Thymus (tissue), 14 donors: Measurements from ENCODE around the gene ZNF57. TPM values are rescaled to one million over a fixed set of nuclear protein-coding genes. Genes with fewer than 3 reads are reported as not detected.

ENCODE experiments used
- DNase-seq, 9 donors: peaks; one replicate each; pipeline ENCODE4 v3.0.0-alpha.2; 2013; ENCODE audit warnings: low spot score in 9 of 9, low read depth in 6 of 9, missing footprints in 1 of 9
- H3K27ac ChIP-seq, 2 donors: one replicate each; pipeline ENCODE4 v1.5.1; 2013; ENCODE audit warnings: control low read depth in 1 of 2, low read depth in 1 of 2, low read length in 1 of 2, mild to moderate bottlenecking in 1 of 2, moderate library complexity in 1 of 2
- H3K27me3 ChIP-seq, 2 donors: one replicate each; pipeline ENCODE4 v1.5.1; 2013; ENCODE audit warnings: low read length in 1 of 2; ENCODE audit not compliant: control insufficient read depth in 2 of 2, insufficient read depth in 1 of 2
- H3K36me3 ChIP-seq, 2 donors: one replicate each; pipeline ENCODE4 v1.5.1; 2013; ENCODE audit warnings: low read length in 1 of 2, mild to moderate bottlenecking in 1 of 2, moderate library complexity in 1 of 2; ENCODE audit not compliant: control insufficient read depth in 2 of 2, insufficient read depth in 2 of 2
- H3K4me1 ChIP-seq, 2 donors: one replicate each; pipeline ENCODE4 v1.5.1; 2013; ENCODE audit warnings: low read length in 2 of 2; ENCODE audit not compliant: control insufficient read depth in 2 of 2, insufficient read depth in 2 of 2
- H3K4me3 ChIP-seq, 2 donors: one replicate each; pipeline ENCODE4 v1.5.1; 2013; ENCODE audit warnings: low read length in 2 of 2, control low read depth in 1 of 2, mild to moderate bottlenecking in 1 of 2
- H3K9me3 ChIP-seq, 2 donors: one replicate each; pipeline ENCODE4 v1.5.1; 2013; ENCODE audit warnings: low read length in 1 of 2, mild to moderate bottlenecking in 1 of 2; ENCODE audit not compliant: control insufficient read depth in 2 of 2, insufficient read depth in 1 of 2
- WGBS: extraction: QIAGEN DNeasy Blood & Tissue Kit; methylation state at CpG from one replicate; pipeline ENCODE4 v1.1.7; 2013; 5-methylcytosine and 5-hydroxymethylcytosine counted together
- long read RNA-seq, 10 donors: transcript quantifications; one replicate each; lab custom pipeline, GENCODE V29; 2026
- polyA plus RNA-seq: library from polyadenylated mRNA; stranded (reverse); fragments of 200-250 nt; gene quantifications from one replicate; pipeline ENCODE4 v1.2.3, GENCODE V29; 2013
- total RNA-seq: library from RNA; stranded (reverse); fragments of 120-200 nt; gene quantifications from one replicate; pipeline ENCODE4 v1.2.4, GENCODE V29; 2013
- donor health status: healthy.

ZNF57 gene
- total RNA-seq (3.3 TPM), polyA plus RNA-seq (7.8 TPM)
- long read RNA-seq, donor 1, partial matches to known transcripts = 0 of 1 reads
- long read RNA-seq, donor 1, other reads (novel, unspliced or antisense) = 0 of 1 reads
- long read RNA-seq, donor 2, partial matches to known transcripts = 0 of 7 reads
- long read RNA-seq, donor 2, other reads (novel, unspliced or antisense) = 5 of 7 reads
- long read RNA-seq, donor 3, partial matches to known transcripts = 0 of 1 reads
- long read RNA-seq, donor 3, other reads (novel, unspliced or antisense) = 0 of 1 reads
- long read RNA-seq, donor 4, partial matches to known transcripts = 0 of 2 reads
- long read RNA-seq, donor 4, other reads (novel, unspliced or antisense) = 0 of 2 reads
- long read RNA-seq, donor 5, partial matches to known transcripts = 0 of 3 reads
- long read RNA-seq, donor 5, other reads (novel, unspliced or antisense) = 0 of 3 reads
- long read RNA-seq, donor 6, partial matches to known transcripts = 0 of 1 reads
- long read RNA-seq, donor 6, other reads (novel, unspliced or antisense) = 0 of 1 reads
- long read RNA-seq, donor 7, partial matches to known transcripts = 0 of 2 reads
- long read RNA-seq, donor 7, other reads (novel, unspliced or antisense) = 0 of 2 reads
- long read RNA-seq, donor 8, partial matches to known transcripts = 0 of 2 reads
- long read RNA-seq, donor 8, other reads (novel, unspliced or antisense) = 0 of 2 reads
- long read RNA-seq, donor 9 = 0 reads
- long read RNA-seq, donor 10 = 0 reads

- WGBS = 2% methylated on average over 100 of the region's 100 CpGs
- no peaks in the 10 kb centered on the region for H3K36me3 ChIP-seq
These were observed at the start of gene ZNF57 for GRCh38 chr19:2900296-2901252. Gene ZNF57 (plus strand): TSS chr19:2900928. CDS start chr19:2901046, 118 bp downstream.

GRCh38 chr19:2852598-2852997, 48.1 kb upstream of the ZNF57 start:
- Histone ChIP-seq H3K4me1 (peaks cover 7 to 11% of the 10 kb centered on the region in 2 donors), H3K9me3 (peaks cover 14 to 38% of the 10 kb centered on the region in 2 donors), H3K27me3 (no peaks in the 10 kb centered on the region), H3K27ac (no peak overlapping the region), H3K4me3 (no peak overlapping the region), H3K36me3 (peaks cover 27 to 29% of the 10 kb centered on the region in 2 donors)
- WGBS = 99% methylated on average over 10 of the region's 10 CpGs
- no peak for DNase-seq

More at GRCh38 chr19:2900296-2901252, at the start of gene ZNF57:
- H3K27ac ChIP-seq = peak within 1 kb of the TSS; percentile 11 to 58
- H3K4me3 ChIP-seq = peak within 1 kb of the TSS; percentile 60 to 63
- peaks cover 3 to 19% of the 10 kb centered on the region in 2 donors for H3K4me1 ChIP-seq
- H3K9me3 ChIP-seq = peaks cover 0 to 29% of the 10 kb centered on the region in 2 donors
- peak; percentile 69 to 92 (median 84) for DNase-seq
- peaks cover 0 to 9% of the 10 kb centered on the region in 2 donors for H3K27me3 ChIP-seq

- DNase-seq = no peak
- H3K9me3 ChIP-seq = peaks cover 14 to 37% of the 10 kb centered on the region in 2 donors
- WGBS = 97% methylated on average over 11 of the region's 11 CpGs
- no peaks in the 10 kb centered on the region for H3K27me3 ChIP-seq
- peaks cover 27 to 29% of the 10 kb centered on the region in 2 donors for H3K36me3 ChIP-seq
- H3K4me3 ChIP-seq = no peak overlapping the region
- H3K4me1 ChIP-seq = peaks cover 7 to 14% of the 10 kb centered on the region in 2 donors
- no peak overlapping the region for H3K27ac ChIP-seq
These were observed 47.6 kb upstream of the ZNF57 start for GRCh38 chr19:2853015-2853606.

- DNase-seq = no peak
- Histone ChIP-seq H3K4me1 (peaks cover 7 to 14% of the 10 kb centered on the region in 2 donors), H3K4me3 (no peak overlapping the region), H3K27me3 (peaks cover 0 to 5% of the 10 kb centered on the region in 2 donors), H3K9me3 (peaks cover 14 to 46% of the 10 kb centered on the region in 2 donors), H3K27ac (no peak overlapping the region), H3K36me3 (peaks cover 27 to 29% of the 10 kb centered on the region in 2 donors)
- 84% methylated on average over 3 of the region's 3 CpGs for WGBS
These were observed 45.9 kb upstream of the ZNF57 start for GRCh38 chr19:2854849-2855248.

- Histone ChIP-seq H3K27me3 (peaks cover 0 to 5% of the 10 kb centered on the region in 2 donors), H3K4me1 (peaks cover 7 to 14% of the 10 kb centered on the region in 2 donors), H3K27ac (no peak overlapping the region), H3K4me3 (no peak overlapping the region), H3K36me3 (peaks cover 20 to 23% of the 10 kb centered on the region in 2 donors), H3K9me3 (peaks cover 14 to 42% of the 10 kb centered on the region in 2 donors)
- 37% methylated on average over 5 of the region's 5 CpGs for WGBS
- peak in 8 of 9 donors; percentile 38 to 84 (median 59) for DNase-seq
These were observed 44.2 kb upstream of the ZNF57 start for GRCh38 chr19:2856457-2857050.

GRCh38 chr19:2858864-2859263, 41.9 kb upstream of the ZNF57 start:
- H3K27ac ChIP-seq = no peak overlapping the region
- no peak overlapping the region for H3K4me3 ChIP-seq
- DNase-seq = no peak
- peaks cover 7 to 14% of the 10 kb centered on the region in 2 donors for H3K4me1 ChIP-seq
- 88% methylated on average over 27 of the region's 27 CpGs for WGBS
- H3K9me3 ChIP-seq = peaks cover 0 to 24% of the 10 kb centered on the region in 2 donors
- peaks cover 0 to 5% of the 10 kb centered on the region in 2 donors for H3K27me3 ChIP-seq
- peaks cover 0 to 6% of the 10 kb centered on the region in 2 donors for H3K36me3 ChIP-seq

GRCh38 chr19:2863816-2864215, 36.9 kb upstream of the ZNF57 start:
- 93% methylated on average over 10 of the region's 10 CpGs for WGBS
- Histone ChIP-seq H3K27me3 (peaks cover 0 to 4% of the 10 kb centered on the region in 2 donors), H3K27ac (no peak overlapping the region), H3K9me3 (peaks cover 0 to 23% of the 10 kb centered on the region in 2 donors), H3K36me3 (no peaks in the 10 kb centered on the region), H3K4me3 (no peak overlapping the region), H3K4me1 (peaks cover 0 to 3% of the 10 kb centered on the region in 2 donors)
- DNase-seq = no peak
